ENCODE data around the gene CDC42EP5. TPM values are rescaled to one million over a fixed set of nuclear protein-coding genes. Genes with fewer than 3 reads are reported as not detected.

The CDC42EP5 gene
- total RNA-seq, 2 experiments from 2014 or later = 0.45 to 0.83 TPM

DNA sequence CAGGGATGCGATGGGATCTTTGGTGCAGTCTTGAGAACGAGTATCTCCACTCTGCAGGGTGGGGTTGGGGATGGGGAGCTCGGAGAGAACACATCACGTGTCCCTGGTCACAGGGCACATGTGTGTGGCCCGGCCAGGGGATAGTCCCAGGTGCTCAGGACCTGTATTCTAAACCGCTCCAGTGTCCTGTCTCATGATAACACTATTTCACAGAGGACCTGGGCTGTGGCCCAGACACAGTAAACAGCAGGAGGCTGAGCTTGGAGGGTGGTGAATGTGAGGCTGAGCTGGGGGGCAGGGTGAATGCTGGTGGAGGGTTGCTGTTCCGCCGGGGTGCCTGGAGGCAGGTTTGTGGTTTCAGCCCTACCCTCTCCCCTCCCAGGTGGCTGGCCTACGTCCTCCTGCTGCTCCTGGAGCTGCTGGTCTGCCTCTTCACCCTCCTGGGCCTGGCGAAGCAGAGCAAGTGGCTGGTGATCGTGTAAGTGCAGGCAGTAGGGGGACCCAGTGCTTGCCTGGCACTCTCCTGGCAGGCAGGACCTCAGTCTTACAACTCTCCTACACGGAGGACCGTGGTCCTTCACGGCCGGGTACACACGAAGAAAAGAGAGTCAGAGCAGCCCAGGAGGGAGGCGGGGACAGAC lies 46.7 kb downstream of the CDC42EP5 start:
- H3K27me3 Mint-ChIP-seq = peaks cover 39% of the 10 kb centered on the region
- DNase-seq (no peak), ATAC-seq (no peak)
- ChIA-PET POLR2A (interaction anchor here (1.4 kb wide), 1 partner anchor 37 kb away, joined by 4 read pairs; the partner anchor contains the start of gene LENG9), CTCF (interaction anchor here (1.1 kb wide), 1 partner anchor 35 kb away, joined by 3 read pairs; no protein-coding TSS in a partner anchor)
- no peak overlapping the region for H3K27ac Mint-ChIP-seq
- no peak overlapping the region for H3K4me3 Mint-ChIP-seq
- intact Hi-C loops (cut with micrococcal nuclease) = no loop called here
- no peak for TF ChIP-seq CTCF (IDR thresholded peaks at IDR 0.05)
- no peaks in the 10 kb centered on the region for H3K9me3 Mint-ChIP-seq
- H3K36me3 Mint-ChIP-seq (ENCODE audit: low read depth) = no peaks in the 10 kb centered on the region
- H3K4me1 Mint-ChIP-seq (ENCODE audit: low read depth) = peaks cover 2% of the 10 kb centered on the region

GRCh38 chr19:54425382-54425723 lies 47.7 kb downstream of the CDC42EP5 start:
- no peak for DNase-seq
- ChIA-PET CTCF (interaction anchor here (1.1 kb wide), 1 partner anchor 34 kb away, joined by 3 read pairs; no protein-coding TSS in a partner anchor), POLR2A (interaction anchor here (1.4 kb wide), 1 partner anchor 38 kb away, joined by 4 read pairs; the partner anchor contains the start of gene LENG9)
- ATAC-seq = no peak
- Mint-ChIP-seq H3K4me3 (no peak overlapping the region), H3K4me1 (ENCODE audit: low read depth) (no peaks in the 10 kb centered on the region), H3K9me3 (no peaks in the 10 kb centered on the region), H3K27ac (no peak overlapping the region), H3K27me3 (peaks cover 39% of the 10 kb centered on the region), H3K36me3 (ENCODE audit: low read depth) (no peaks in the 10 kb centered on the region)
- intact Hi-C loops (cut with micrococcal nuclease) = no loop called here
- no peak for TF ChIP-seq CTCF (IDR thresholded peaks at IDR 0.05)

- Mint-ChIP-seq H3K27me3 (peaks cover 39% of the 10 kb centered on the region), H3K27ac (no peak overlapping the region), H3K4me3 (no peak overlapping the region), H3K9me3 (no peaks in the 10 kb centered on the region), H3K4me1 (ENCODE audit: low read depth) (no peaks in the 10 kb centered on the region), H3K36me3 (ENCODE audit: low read depth) (no peaks in the 10 kb centered on the region)
- ATAC-seq (no peak), DNase-seq (no peak)
- CTCF ChIA-PET = interaction anchor here (1.1 kb wide), 1 partner anchor 34 kb away, joined by 3 read pairs; no protein-coding TSS in a partner anchor
- POLR2A ChIA-PET = interaction anchor here (1.4 kb wide), 1 partner anchor 39 kb away, joined by 4 read pairs; the partner anchor contains the start of gene LENG9
- intact Hi-C loops (cut with micrococcal nuclease) = no loop called here
- no peak for TF ChIP-seq CTCF (IDR thresholded peaks at IDR 0.05)
These were observed 48.3 kb downstream of the CDC42EP5 start for GRCh38 chr19:54424660-54425381.

GRCh38 chr19:54424201-54424600 lies 48.9 kb downstream of the CDC42EP5 start:
- Mint-ChIP-seq H3K27me3 (peaks cover 41% of the 10 kb centered on the region), H3K4me1 (ENCODE audit: low read depth) (no peaks in the 10 kb centered on the region), H3K36me3 (ENCODE audit: low read depth) (no peaks in the 10 kb centered on the region), H3K9me3 (no peaks in the 10 kb centered on the region), H3K27ac (no peak overlapping the region), H3K4me3 (no peak overlapping the region)
- no peak for ATAC-seq
- no peak for TF ChIP-seq CTCF (IDR thresholded peaks at IDR 0.05)
- ChIA-PET POLR2A (no interaction called here), CTCF (no interaction called here)
- no peak for DNase-seq
- intact Hi-C loops (cut with micrococcal nuclease) = no loop called here

GRCh38 chr19:54422136-54422535 lies 51.0 kb downstream of the CDC42EP5 start:
- Mint-ChIP-seq H3K9me3 (no peaks in the 10 kb centered on the region), H3K27ac (no peak overlapping the region), H3K4me1 (ENCODE audit: low read depth) (peaks cover 13% of the 10 kb centered on the region), H3K36me3 (ENCODE audit: low read depth) (no peaks in the 10 kb centered on the region), H3K27me3 (peaks cover 44% of the 10 kb centered on the region), H3K4me3 (no peak overlapping the region)
- ChIA-PET CTCF (interaction anchor here (2.6 kb wide), 1 partner anchor 31 kb away, joined by 8 read pairs; no protein-coding TSS in a partner anchor), POLR2A (interaction anchor here (1.5 kb wide), 1 partner anchor 14 kb away, joined by 3 read pairs; no protein-coding TSS in a partner anchor)
- DNase-seq (no peak), ATAC-seq (no peak)
- no peak for TF ChIP-seq CTCF (IDR thresholded peaks at IDR 0.05)
- intact Hi-C loops (cut with micrococcal nuclease) = no loop called here
